ENCODE data around the gene AMOTL1. TPM values are rescaled to one million over a fixed set of nuclear protein-coding genes. Genes with fewer than 3 reads are reported as not detected.

AMOTL1 gene
- total RNA-seq, 2 experiments from 2014 or later, result 0.08 TPM; not detected in 1

- no peaks in the 10 kb centered on the region for H3K4me1 Mint-ChIP-seq (ENCODE audit: low read depth)
- peak overlapping the region; percentile 52 for H3K4me3 Mint-ChIP-seq
- ChIA-PET POLR2A (interaction anchor here (0.6 kb wide), 1 partner anchor 295 kb away, joined by 3 read pairs; no protein-coding TSS in a partner anchor), CTCF (interaction anchor here (0.5 kb wide), 1 partner anchor 14 kb away, joined by 3 read pairs; no protein-coding TSS in a partner anchor)
- peaks cover 59% of the 10 kb centered on the region for H3K27me3 Mint-ChIP-seq
- DNase-seq (no peak), ATAC-seq (ENCODE audit: poor library complexity) (no peak)
- H3K27ac Mint-ChIP-seq, result no peak overlapping the region
- Histone ChIP-seq H3K4me3 (ENCODE audit: low read length) (no peak overlapping the region), H3K27me3 (ENCODE audit: control insufficient read depth in 1 of 2, insufficient read depth in 2 of 2, low read length in 2 of 2) (peaks cover 12 to 56% of the 10 kb centered on the region in 2 experiments), H3K27ac (ENCODE audit: low read depth in 1 of 2, low read length in 2 of 2) (no peak overlapping the region), H3K4me1 (ENCODE audit: insufficient read depth, low read length) (peaks cover 12% of the 10 kb centered on the region), H3K36me3 (ENCODE audit: insufficient read depth, low read length) (no peaks in the 10 kb centered on the region), H3K9me3 (ENCODE audit: control insufficient read depth in 1 of 2, insufficient read depth in 1 of 2, low read length in 2 of 2) (no peaks in the 10 kb centered on the region)
- H3K9me3 Mint-ChIP-seq, result no peaks in the 10 kb centered on the region
- no peak for TF ChIP-seq CTCF (IDR thresholded peaks at IDR 0.05)
- intact Hi-C loops (cut with DNase I, micrococcal nuclease), result no loop called here
- H3K36me3 Mint-ChIP-seq (ENCODE audit: low read depth), result no peaks in the 10 kb centered on the region
Measured at GRCh38 chr11:94769880-94770279, 1.7 kb downstream of the AMOTL1 start.

GRCh38 chr11:94770563-94771120 lies 2.5 kb downstream of the AMOTL1 start:
- H3K27me3 ChIP-seq (ENCODE audit: control insufficient read depth in 1 of 2, insufficient read depth in 2 of 2, low read length in 2 of 2), result peaks cover 12 to 56% of the 10 kb centered on the region in 2 experiments
- DNase-seq (no peak), ATAC-seq (ENCODE audit: poor library complexity) (no peak)
- no peaks in the 10 kb centered on the region for H3K9me3 ChIP-seq (ENCODE audit: control insufficient read depth in 1 of 2, insufficient read depth in 1 of 2, low read length in 2 of 2)
- Mint-ChIP-seq H3K4me3 (no peak overlapping the region), H3K27ac (no peak overlapping the region), H3K4me1 (ENCODE audit: low read depth) (no peaks in the 10 kb centered on the region), H3K9me3 (no peaks in the 10 kb centered on the region), H3K27me3 (peaks cover 63% of the 10 kb centered on the region), H3K36me3 (ENCODE audit: low read depth) (no peaks in the 10 kb centered on the region)
- no peaks in the 10 kb centered on the region for H3K36me3 ChIP-seq (ENCODE audit: insufficient read depth, low read length)
- peaks cover 12% of the 10 kb centered on the region for H3K4me1 ChIP-seq (ENCODE audit: insufficient read depth, low read length)
- intact Hi-C loops (cut with DNase I, micrococcal nuclease), result no loop called here
- ChIA-PET CTCF (no interaction called here), POLR2A (no interaction called here)
- TF ChIP-seq CTCF (IDR thresholded peaks at IDR 0.05), result no peak
- H3K4me3 ChIP-seq (ENCODE audit: low read length), result no peak overlapping the region
- H3K27ac ChIP-seq (ENCODE audit: low read depth in 1 of 2, low read length in 2 of 2), result no peak overlapping the region

- Histone ChIP-seq H3K9me3 (ENCODE audit: control insufficient read depth in 1 of 2, insufficient read depth in 1 of 2, low read length in 2 of 2) (no peaks in the 10 kb centered on the region), H3K27me3 (ENCODE audit: control insufficient read depth in 1 of 2, insufficient read depth in 2 of 2, low read length in 2 of 2) (peaks cover 12 to 56% of the 10 kb centered on the region in 2 experiments), H3K27ac (ENCODE audit: low read depth in 1 of 2, low read length in 2 of 2) (no peak overlapping the region), H3K4me1 (ENCODE audit: insufficient read depth, low read length) (peaks cover 12% of the 10 kb centered on the region), H3K4me3 (ENCODE audit: low read length) (no peak overlapping the region), H3K36me3 (ENCODE audit: insufficient read depth, low read length) (no peaks in the 10 kb centered on the region)
- H3K9me3 Mint-ChIP-seq, result no peaks in the 10 kb centered on the region
- CTCF ChIA-PET, result no interaction called here
- H3K4me3 Mint-ChIP-seq, result no peak overlapping the region
- H3K36me3 Mint-ChIP-seq (ENCODE audit: low read depth), result no peaks in the 10 kb centered on the region
- intact Hi-C loops (cut with DNase I, micrococcal nuclease), result no loop called here
- no peak overlapping the region for H3K27ac Mint-ChIP-seq
- no peak for ATAC-seq (ENCODE audit: poor library complexity)
- TF ChIP-seq CTCF (IDR thresholded peaks at IDR 0.05), result no peak
- H3K4me1 Mint-ChIP-seq (ENCODE audit: low read depth), result no peaks in the 10 kb centered on the region
- H3K27me3 Mint-ChIP-seq, result peaks cover 71% of the 10 kb centered on the region
- POLR2A ChIA-PET, result no interaction called here
- DNase-seq, result no peak
Measured at GRCh38 chr11:94771390-94771789, 3.2 kb downstream of the AMOTL1 start.

All from CD4-positive, alpha-beta T cell (primary cell).